HG03103 (cell line): ENCODE measurements around the gene CELSR2.
"Not testable (repeated sequence)": the region's sequence is repeated elsewhere in the genome, so short reads cannot be mapped to it uniquely, and the experiment has no call there.

Experiments
- ATAC-seq: cut with Tn5 transposase; IDR thresholded peaks from one replicate; pipeline ENCODE4 v1.9.1; 2021; ENCODE audit warnings: low read depth; ENCODE audit not compliant: unreplicated experiment

Gene CELSR2

DNA sequence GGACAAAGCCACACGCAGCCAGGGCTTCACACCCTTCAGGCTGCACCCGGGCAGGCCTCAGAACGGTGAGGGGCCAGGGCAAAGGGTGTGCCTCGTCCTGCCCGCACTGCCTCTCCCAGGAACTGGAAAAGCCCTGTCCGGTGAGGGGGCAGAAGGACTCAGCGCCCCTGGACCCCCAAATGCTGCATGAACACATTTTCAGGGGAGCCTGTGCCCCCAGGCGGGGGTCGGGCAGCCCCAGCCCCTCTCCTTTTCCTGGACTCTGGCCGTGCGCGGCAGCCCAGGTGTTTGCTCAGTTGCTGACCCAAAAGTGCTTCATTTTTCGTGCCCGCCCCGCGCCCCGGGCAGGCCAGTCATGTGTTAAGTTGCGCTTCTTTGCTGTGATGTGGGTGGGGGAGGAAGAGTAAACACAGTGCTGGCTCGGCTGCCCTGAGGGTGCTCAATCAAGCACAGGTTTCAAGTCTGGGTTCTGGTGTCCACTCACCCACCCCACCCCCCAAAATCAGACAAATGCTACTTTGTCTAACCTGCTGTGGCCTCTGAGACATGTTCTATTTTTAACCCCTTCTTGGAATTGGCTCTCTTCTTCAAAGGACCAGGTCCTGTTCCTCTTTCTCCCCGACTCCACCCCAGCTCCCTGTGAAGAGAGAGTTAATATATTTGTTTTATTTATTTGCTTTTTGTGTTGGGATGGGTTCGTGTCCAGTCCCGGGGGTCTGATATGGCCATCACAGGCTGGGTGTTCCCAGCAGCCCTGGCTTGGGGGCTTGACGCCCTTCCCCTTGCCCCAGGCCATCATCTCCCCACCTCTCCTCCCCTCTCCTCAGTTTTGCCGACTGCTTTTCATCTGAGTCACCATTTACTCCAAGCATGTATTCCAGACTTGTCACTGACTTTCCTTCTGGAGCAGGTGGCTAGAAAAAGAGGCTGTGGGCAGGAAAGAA is 25.5 kb downstream of the CELSR2 start:
- ATAC-seq = no peak

DNA sequence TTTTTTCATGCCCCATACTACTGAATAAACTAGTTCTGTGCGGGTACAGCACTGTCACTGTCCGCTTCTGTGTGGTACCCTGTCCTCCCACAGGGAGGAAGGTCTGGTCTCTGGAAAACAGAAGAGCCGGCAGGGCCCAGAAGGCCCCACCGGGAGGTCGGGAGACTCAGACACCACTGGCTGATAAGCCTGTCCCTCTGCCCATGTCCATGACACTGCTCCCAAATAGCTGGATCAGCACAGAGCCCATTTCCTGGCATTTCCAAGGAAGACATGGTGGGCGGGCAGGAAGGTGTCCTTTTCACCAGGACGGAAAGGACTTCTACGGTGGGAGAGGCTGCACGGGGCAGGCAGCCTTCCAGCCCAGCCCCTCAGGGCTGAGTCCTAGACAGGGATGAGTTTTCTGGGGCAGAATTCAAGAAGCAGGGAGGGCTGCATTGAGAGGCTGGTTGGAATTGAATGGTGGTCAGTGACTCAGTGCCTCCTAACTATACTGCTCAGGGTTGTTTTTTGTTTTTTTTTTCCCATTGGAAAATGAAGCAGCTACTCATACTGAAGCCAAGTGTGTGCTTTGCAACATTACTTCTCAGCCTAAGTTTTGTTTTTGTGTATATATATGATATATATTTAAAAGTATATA is 26.5 kb downstream of the CELSR2 start:
- ATAC-seq = no peak

DNA sequence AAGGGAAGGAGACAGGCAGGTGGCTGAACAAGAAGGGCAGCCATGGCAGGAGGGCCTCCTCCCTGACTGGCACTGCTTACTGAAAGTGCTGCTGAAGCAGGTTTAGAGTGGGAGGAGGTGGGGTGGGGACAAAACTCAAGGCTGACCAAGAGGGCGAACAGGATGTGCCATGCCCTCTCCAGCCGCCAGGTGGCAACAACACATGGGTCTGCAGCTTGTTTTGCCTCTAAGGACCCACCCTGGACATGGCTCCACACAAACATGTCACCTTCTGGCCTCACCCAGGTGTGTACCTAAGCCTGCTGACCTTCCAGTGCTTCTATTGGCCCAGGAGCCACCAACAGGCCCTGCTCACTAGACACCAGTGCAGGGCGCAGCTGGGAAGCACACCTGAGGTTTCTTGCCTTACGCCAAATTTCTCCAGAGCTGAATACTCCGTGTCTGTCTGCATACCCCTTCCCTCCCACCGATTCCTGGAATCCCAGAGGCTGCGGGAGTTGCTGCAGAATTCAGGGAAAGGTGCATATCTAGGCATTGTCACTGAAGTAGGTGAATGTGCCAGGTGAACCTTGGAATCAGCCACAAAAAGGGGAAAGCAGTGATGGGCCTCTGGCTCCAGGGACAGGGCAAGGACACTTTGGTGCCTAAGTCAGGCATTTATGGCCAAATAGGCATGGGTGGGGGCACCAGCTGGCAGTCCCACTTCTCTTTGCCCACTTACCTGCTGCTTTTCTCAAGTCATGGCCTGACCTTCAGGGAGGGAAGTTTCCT is 28.3 kb downstream of the CELSR2 start:
- ATAC-seq = peak; percentile 67

DNA sequence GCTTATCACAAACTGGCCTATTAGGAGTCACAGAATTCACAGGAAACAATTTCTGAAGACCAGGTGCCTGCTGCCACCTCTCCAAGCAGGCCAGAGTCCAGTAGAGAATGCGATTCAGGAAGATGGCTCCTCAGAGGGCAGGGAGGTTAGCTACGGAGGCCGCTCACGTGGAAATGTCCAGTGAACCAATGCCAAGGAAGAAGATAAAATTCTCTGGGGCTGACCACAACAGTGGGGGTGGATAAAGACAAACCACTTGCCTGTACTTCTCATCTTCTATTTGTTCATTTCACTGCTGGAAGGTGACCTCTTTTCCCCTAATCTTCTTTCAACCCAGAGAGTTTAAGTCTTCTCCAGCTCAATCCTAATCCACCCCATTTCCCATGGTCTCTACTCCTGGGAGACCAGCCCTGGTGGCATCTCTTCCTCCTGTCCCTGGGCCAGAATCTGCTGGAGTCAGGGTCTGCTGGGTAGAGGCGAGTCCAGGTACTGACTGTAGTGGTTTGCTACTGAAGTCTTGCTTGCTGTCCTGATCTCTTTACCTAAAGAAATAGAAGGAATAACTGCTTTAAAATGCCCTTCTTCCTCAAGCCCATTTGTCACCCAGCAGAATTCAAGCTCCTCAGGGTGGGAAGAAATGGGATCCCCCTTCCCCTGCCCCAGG is 30.4 kb downstream of the CELSR2 start:
- no peak for ATAC-seq

DNA sequence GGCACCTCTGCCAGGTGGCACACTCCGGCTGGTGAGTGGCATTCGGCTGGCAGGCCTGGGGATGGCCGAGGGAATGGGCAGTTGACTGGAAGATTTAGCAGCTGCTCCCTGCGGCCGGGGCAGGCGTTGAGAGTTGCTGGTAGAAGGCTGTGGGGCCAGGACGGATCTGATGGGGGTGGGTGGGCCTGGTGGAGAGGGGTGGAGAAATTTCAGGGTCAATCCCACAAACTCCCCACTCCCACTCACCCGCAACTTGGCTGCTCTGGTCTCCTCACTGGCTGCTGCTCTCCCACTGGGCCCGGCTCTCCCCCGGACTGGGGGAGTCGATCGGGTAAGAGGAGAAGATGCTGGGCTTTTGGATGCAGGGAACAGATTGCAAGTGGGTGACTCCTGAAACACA is 31.5 kb downstream of the CELSR2 start:
- ATAC-seq = no peak

DNA sequence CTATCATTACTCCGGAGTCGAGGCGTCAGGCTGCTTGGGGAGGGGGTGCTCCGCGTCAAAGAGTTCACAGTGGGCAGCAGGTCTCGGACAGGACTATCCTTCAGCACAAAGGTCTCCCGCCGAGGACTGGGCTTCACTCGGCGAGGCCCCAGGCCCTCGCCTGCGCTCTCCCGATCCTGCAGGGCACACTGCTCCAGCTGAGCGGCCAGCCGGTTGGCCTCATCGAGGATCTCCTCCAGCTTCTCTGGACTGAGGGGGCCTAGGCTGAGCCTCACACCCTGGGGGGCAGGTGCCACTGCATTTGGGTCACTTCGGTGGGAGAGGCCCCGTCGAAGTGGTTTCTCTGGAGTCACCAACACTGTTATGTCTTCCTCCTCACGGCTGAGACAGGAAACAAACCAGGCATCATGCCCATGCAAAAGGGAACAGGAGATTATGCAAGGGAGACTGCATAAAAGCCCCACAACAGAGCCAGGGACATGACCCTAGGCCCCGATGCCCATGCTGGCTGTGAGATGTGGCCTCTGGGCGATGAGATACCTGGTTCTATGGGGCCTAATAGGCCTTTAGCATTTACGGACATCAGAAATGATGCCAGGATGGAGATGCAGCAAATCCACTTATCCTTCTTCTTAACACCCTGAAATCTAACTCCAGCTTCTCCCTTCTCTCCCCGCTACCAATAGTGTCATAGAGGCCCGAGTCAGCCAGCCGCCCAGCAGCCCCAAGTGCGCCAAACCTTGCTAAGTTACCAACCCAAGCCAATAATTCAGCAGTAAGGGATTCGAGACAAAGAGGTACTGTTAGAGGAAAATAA is 32.5 kb downstream of the CELSR2 start:
- ATAC-seq = no peak

DNA sequence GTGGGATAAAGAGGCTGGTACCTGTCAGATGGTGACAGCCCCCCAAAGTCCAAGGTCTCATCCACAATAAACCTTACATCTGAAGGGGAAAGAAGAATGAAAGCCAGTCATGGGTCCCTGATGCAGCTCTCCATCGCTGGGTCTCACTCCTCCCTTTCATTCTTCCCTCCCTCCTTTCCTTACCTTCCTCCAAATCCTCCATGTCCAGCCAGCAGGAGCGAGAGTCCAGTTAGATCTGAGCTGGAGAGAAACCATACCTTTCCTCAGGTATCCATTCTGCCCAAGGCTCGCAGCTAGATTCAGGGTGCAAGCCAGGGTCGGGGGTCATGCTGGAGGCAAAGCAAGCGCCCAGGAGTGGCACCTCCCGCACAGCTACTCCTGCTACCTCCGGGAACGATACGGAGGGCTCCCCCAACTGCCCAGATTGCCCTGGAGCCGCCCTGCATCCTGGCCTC is 33.2 kb downstream of the CELSR2 start:
- no peak for ATAC-seq

DNA sequence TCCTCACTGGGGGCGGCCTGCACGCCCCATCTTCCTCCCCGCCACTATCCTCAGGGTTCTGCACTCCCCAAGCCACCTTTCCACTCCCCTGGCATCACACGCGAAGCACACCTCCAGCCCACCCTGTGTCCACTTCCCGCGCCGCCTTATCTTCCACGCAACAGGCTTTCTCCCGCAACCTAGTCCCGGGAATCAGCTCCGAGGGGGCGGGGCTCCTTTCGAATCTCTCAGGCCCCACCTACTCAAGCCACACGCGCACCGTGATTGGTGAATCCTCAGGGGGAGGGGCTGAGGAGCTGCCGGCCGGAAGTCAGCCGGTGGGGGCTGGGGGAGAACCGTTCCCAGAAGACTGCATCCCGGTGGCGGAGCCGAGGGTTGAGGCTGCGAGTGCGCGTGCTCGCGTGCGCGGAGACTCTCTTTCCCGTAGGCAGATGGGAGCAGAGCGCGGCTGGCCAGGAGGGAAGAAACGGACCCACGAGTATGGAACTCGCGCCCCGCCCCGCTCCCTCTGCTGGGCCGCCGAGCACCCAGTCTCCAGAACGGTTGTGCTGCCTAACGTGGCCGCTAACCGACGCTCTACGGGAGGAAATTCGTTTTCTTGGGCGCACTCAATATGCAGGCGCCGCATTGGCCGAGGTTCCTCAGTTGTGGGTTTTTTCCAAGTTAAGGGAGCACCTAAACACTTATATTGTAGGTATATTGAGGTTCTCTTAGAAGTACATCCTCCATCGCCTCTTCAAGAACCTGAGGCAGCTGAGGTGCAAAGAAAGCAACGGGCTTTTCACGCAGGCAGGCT is 33.8 kb downstream of the CELSR2 start, which contains the start of gene PSRC1:
TSS of gene PSRC1 (minus strand) at position 194 of the 796 bp plus-strand sequence.
- ATAC-seq = peak; percentile 84

DNA sequence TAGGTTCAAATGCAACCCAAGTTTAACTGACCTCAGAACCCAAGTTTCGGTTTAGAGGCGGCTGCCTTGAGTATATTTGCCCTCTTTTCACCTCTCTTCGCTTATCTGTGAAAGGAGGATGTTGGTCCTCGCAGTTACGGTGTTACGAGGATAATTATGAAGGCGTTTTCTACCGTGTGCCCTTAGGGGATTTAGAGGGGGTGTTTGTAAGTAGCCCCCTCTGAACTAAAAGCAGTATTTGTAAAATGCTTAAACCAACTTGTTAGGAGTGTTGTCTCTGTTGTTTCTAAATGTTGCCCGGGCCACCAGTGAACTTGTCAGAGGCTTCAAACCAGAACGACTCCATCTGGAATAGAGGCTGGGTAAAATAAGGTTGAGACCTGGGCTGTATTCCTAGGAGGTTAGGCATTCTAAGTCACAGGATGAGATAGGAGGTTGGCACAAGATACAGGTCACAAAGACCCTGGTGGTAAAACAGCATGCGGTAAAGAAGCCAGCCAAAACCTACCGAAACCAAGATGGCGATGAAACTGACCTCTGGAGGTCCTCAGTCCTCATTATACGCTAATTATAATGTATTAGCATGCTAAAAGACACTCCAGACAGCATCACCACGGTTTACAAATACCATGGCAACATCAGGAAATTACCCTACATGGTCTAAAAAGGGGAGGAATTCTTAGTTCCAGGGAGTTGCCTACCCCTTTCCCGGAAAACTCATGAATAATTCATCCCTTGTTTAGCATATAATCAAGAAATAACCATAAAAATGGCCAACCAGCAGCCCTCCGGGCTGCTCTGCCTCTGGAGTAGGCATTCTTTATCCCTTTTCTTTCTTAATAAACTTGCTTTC is 34.6 kb downstream of the CELSR2 start:
- ATAC-seq = no peak

DNA sequence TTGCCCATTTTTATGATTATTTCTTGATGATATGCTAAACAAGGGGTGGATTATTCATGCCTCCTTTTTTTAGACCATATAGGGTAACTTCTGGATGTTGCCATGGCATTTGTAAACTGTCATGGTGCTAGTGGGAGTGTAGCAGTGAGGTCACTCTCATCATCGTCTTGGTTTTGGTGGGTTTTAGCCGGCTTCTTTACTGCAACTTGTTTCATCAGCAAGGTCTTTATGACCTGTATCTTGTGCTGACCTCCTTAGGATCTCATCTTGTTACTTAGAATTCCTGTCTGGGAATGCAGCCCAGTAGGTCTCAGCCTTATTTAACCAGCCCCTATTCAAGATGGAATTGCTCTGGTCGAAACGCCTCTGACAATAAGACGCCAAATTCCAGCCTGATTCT is 37.4 kb downstream of the CELSR2 start:
- ATAC-seq = not testable (repeated sequence)

DNA sequence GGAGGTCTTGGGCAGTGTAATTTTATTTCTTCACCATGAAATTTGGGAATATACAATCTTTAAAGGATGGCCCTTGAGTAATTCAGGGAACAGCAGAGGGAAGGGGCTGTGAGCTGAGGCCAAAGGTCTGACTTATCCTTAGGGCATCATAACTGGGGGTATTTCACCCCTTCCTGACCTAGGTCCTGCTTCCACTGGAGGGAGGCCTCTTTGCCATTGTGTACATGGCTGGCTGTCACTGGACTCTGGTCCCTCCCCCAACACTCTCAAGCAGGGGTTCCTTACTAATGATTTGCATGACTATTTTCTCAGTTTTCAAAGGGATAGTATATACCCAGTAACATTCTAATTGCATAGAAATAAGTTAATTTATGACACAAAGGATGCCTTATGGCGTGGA is 40.8 kb downstream of the CELSR2 start:
- ATAC-seq = no peak

DNA sequence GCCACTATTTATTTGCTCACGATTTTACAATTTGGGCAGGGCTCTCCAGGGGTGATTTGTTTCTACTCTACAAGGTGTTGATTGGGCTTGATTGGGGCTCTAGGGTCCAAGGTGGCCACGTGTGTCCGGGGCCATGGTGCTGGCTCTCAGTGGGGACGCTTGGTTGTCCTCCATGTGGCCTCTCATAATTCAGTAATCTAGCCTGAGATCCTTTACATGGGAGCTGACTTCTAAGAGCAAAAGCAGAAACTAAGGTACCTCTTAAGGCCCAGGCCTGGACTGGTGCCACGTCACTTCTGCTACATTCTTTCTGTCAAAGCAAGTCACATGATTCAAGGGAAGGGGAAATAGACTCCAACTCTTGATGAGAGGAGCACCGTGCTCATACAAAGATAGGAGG is 41.7 kb downstream of the CELSR2 start:
- no peak for ATAC-seq

DNA sequence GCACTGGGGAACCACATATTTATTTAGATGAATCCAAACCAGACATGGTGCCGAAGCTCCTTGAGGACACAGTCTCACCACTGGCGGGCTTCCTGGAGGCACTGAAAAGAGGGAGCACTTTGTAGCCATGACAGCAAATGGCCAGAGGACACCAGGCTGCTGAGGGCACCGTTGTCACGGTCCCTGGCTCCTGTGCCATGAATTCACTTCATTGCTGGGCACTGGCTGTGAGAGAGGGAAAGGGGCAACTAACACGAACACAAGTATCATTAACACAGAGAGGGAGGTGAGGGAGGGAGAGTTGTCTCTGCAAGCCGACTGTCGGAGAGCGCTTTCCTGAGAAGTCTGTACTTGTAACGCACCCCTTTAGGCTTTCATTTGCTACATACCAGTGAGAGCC is 43.0 kb downstream of the CELSR2 start:
- no peak for ATAC-seq

DNA sequence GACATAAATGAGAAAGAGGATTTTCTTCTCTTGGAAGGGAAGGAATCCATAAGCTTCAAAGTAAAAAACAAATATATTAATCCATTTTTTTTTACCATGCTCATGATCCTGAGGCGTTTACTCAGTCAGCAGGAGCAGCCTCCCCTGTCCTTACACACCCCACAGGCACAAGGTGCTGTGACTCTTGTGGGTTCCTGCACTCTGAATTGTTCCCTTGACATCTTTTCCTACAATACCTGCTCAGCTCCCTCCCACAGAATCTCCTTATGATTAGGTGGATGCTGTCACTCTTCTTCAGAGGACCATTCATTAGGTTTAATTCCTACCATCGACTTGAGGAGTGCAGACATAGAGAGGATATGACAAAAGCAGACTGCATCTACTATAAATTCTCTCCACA is 43.7 kb downstream of the CELSR2 start:
- ATAC-seq = no peak

DNA sequence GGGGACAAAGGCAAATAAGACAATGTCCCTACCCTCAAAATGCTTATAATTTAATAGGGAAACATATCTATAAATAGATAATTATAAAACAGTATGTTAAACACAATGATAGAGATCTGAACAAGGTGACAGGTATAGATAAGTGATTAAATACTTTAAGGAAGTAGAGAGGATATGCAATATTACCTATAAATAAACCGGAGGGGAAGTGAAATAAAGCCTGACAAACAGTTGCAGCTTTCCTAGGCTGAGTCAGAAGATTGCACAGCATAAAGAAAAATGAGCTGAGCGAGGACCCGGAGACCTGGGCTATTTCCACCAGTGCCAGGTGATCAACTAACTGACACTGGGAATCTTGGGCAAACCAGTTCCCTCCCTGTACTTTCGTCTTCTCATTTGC is 45.1 kb downstream of the CELSR2 start:
- no peak for ATAC-seq

DNA sequence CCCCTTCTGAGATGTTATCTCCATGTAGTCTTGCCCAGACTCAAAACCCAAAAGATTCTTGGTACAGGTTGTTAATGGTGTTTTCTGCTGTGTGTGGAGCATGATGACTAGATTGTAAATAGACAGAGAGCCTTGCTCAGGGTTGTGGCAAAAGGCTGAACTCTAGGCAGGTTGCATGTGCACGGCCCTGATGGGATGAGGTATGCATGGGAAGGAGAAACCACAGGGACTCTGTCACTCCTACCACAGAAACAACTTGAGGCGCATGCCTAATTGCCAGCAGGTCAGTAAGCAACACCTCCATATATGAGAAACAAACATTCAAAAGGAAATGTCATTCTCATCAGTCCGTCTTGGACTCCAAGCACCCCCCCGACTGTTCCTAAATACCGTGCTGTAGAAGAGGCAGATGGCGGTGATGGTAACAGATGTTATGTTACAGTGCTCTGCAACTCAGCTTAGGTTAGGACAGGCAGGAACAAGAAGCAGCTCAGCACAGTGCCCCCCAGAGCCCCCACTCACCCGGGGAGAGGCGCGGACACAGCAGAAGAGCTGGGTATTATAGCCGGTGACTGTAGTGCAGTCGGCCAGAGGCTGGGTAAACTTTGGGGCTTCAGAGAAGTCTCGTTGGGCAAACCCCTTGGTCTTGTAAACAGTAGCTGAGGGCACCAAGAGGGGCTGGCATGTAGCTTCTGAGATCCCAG is 46.5 kb downstream of the CELSR2 start:
- no peak for ATAC-seq

DNA sequence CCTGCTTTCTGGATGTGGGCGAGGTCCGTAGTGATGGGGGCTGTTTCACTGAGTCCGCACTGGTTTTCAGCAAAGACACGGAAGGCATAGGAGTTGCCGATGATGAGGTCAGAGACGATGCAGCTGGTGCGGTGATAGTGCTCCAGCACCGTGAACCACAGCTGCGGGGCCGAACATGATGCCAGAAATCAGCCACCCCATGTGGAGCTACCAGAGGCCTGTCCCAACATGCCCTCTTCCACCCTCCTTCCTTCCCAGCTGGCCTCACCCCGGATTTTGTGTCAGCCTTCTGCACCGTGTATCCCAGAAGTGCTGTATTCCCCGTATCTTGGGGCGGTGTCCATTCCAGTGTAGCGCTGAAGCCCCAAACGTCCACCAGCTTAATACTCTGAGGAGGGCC is 47.4 kb downstream of the CELSR2 start:
- no peak for ATAC-seq
